Stimulated activated memory B cell treated with anti-CD40 and anti-IgM and Interleukin-4, amounts not matched to agents 10 μg/mL and 1 μg/mL and 100 μg/mL, for 72 hours (primary cell): ENCODE data around the gene SMARCD3.
A peak's percentile ranks its signal among the peaks of the same experiment; 100 is the strongest.

ENCODE experiments used
- ATAC-seq: fragments of 150-1000 bp; cut with Tn5 transposase; 2 replicates; pipeline ENCODE4 v1.10.0; 2021
- H3K27ac Mint-ChIP-seq: one replicate; pipeline ENCODE4 v1.8.0; 2022; ENCODE audit warnings: mild to moderate bottlenecking, mixed read lengths
- H3K27me3 Mint-ChIP-seq: one replicate; pipeline ENCODE4 v1.8.0; 2022; ENCODE audit warnings: mixed read lengths
- H3K36me3 Mint-ChIP-seq: one replicate; pipeline ENCODE4 v1.8.0; 2022; ENCODE audit warnings: mixed read lengths
- H3K4me1 Mint-ChIP-seq: one replicate; pipeline ENCODE4 v1.8.0; 2022; ENCODE audit warnings: mixed read lengths
- H3K4me3 Mint-ChIP-seq: one replicate; pipeline ENCODE4 v1.8.0; 2022; ENCODE audit warnings: mild to moderate bottlenecking, moderate library complexity, mixed read lengths
- H3K9me3 Mint-ChIP-seq: one replicate; pipeline ENCODE4 v1.8.0; 2022; ENCODE audit warnings: mixed read lengths

Gene SMARCD3

GRCh38 chr7:151257990-151258389, 9.5 kb upstream of the SMARCD3 start:
- Mint-ChIP-seq H3K27ac (no peak overlapping the region), H3K36me3 (no peaks in the 10 kb centered on the region), H3K4me3 (no peak overlapping the region), H3K27me3 (peaks cover 77% of the 10 kb centered on the region), H3K9me3 (no peaks in the 10 kb centered on the region), H3K4me1 (no peaks in the 10 kb centered on the region)
- ATAC-seq = no peak

DNA sequence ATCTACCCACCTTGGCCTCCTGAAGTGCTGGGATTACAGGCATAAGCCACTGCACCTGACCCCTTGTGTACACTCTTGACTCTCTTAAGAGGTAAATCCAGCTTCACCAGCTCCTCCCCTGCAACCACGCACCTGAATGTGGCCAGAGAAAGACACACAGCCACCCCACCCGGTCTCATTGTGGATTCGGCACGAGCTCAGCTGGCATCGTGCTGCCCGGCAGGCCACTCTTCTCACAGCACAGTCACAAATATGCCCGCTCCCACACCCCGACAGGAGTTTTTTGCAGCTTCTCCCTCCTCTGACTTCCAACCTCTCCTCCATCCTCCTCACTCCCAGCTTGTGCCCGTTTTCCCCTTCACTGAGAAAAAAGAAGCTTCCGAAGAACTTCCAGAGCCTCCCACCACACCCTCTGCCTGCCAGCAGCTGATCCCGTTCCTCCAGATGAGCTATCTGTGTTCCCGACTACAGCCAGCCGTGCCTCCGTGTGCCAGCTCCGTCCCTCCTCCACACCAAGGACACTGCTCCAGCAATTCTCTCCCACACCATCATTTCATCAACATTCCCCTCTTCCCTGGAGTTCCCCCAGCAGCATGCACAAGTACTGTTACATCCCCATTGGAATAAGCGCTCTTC, 8.0 kb upstream of the SMARCD3 start:
- no peaks in the 10 kb centered on the region for H3K9me3 Mint-ChIP-seq
- H3K4me3 Mint-ChIP-seq = no peak overlapping the region
- no peak overlapping the region for H3K27ac Mint-ChIP-seq
- H3K4me1 Mint-ChIP-seq = peaks cover 7% of the 10 kb centered on the region
- ATAC-seq = no peak
- H3K36me3 Mint-ChIP-seq = no peaks in the 10 kb centered on the region
- peaks cover 86% of the 10 kb centered on the region for H3K27me3 Mint-ChIP-seq

GRCh38 chr7:151255390-151255789, 6.9 kb upstream of the SMARCD3 start:
- Mint-ChIP-seq H3K36me3 (no peaks in the 10 kb centered on the region), H3K4me1 (peaks cover 16% of the 10 kb centered on the region), H3K27ac (no peak overlapping the region), H3K9me3 (no peaks in the 10 kb centered on the region), H3K27me3 (peaks cover 86% of the 10 kb centered on the region), H3K4me3 (no peak overlapping the region)
- no peak for ATAC-seq

DNA sequence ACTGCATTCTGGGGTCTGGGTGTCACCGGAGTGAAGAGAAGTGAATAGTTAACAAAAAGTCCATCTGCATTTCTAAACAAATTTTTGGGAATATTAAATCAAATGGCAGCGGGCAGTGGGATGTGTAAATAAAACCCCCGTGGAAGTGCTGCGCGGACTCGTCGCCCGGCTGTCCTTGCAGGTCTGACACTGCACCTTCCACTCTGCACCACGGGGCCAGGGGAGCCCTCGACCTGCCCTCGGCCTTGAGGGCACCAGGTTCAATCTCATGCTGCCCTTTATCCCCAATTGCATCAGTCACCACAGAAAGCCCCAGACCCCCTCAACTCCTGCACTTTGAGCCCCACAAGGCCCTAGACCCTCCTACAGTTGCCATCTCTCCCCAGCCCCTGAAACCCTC, 6.4 kb upstream of the SMARCD3 start:
- H3K27me3 Mint-ChIP-seq = peaks cover 88% of the 10 kb centered on the region
- peaks cover 19% of the 10 kb centered on the region for H3K4me1 Mint-ChIP-seq
- no peaks in the 10 kb centered on the region for H3K36me3 Mint-ChIP-seq
- H3K4me3 Mint-ChIP-seq = no peak overlapping the region
- H3K27ac Mint-ChIP-seq = no peak overlapping the region
- no peaks in the 10 kb centered on the region for H3K9me3 Mint-ChIP-seq
- ATAC-seq = no peak

GRCh38 chr7:151254316-151254715, 5.8 kb upstream of the SMARCD3 start:
- no peaks in the 10 kb centered on the region for H3K9me3 Mint-ChIP-seq
- H3K27ac Mint-ChIP-seq = no peak overlapping the region
- ATAC-seq = no peak
- H3K36me3 Mint-ChIP-seq = no peaks in the 10 kb centered on the region
- H3K4me1 Mint-ChIP-seq = peaks cover 23% of the 10 kb centered on the region
- H3K4me3 Mint-ChIP-seq = no peak overlapping the region
- peaks cover 92% of the 10 kb centered on the region for H3K27me3 Mint-ChIP-seq

DNA sequence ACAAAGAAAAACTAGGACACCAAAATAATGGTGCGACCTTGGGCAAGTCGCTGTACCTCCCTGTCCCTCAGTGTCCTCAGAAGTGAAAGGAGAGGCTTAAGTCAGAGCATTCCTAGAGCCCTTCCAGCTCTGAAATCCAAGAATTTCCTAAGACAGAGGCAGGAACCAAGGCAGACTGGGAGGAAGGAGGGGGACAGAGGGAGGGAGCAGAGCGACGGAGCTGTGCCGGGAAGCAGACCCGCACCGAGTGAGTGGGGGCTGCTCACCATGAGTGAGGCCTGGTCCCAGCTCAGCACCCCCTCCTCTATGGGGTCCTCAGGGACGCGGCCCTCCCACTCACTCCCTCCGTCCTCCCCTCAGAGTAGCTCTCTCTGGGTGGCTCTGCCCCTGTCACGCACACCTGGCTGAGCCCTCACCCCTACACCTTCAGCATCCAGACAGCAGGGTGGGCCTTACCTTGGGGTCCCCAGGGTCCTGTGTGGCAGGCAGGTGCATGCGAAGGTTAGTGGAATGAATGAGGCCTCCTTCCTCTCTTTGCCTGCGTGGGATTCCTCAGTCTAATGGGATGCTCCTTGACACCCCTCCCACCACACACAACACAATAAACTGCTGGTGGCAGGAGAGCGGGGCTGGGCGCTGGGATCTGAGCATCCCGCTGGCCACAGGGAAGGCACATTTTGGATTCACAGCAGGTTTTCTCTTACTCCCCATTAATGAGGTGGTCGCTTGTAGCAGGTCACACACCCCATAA, 4.6 kb upstream of the SMARCD3 start:
- no peaks in the 10 kb centered on the region for H3K9me3 Mint-ChIP-seq
- no peak overlapping the region for H3K4me3 Mint-ChIP-seq
- no peak for ATAC-seq
- peaks cover 92% of the 10 kb centered on the region for H3K27me3 Mint-ChIP-seq
- H3K36me3 Mint-ChIP-seq = no peaks in the 10 kb centered on the region
- H3K4me1 Mint-ChIP-seq = peaks cover 32% of the 10 kb centered on the region
- H3K27ac Mint-ChIP-seq = no peak overlapping the region

GRCh38 chr7:151252561-151252835, 4.0 kb upstream of the SMARCD3 start:
- Mint-ChIP-seq H3K4me1 (peaks cover 39% of the 10 kb centered on the region), H3K27me3 (peaks cover 92% of the 10 kb centered on the region), H3K36me3 (no peaks in the 10 kb centered on the region), H3K4me3 (no peak overlapping the region), H3K9me3 (no peaks in the 10 kb centered on the region), H3K27ac (no peak overlapping the region)
- no peak for ATAC-seq

DNA sequence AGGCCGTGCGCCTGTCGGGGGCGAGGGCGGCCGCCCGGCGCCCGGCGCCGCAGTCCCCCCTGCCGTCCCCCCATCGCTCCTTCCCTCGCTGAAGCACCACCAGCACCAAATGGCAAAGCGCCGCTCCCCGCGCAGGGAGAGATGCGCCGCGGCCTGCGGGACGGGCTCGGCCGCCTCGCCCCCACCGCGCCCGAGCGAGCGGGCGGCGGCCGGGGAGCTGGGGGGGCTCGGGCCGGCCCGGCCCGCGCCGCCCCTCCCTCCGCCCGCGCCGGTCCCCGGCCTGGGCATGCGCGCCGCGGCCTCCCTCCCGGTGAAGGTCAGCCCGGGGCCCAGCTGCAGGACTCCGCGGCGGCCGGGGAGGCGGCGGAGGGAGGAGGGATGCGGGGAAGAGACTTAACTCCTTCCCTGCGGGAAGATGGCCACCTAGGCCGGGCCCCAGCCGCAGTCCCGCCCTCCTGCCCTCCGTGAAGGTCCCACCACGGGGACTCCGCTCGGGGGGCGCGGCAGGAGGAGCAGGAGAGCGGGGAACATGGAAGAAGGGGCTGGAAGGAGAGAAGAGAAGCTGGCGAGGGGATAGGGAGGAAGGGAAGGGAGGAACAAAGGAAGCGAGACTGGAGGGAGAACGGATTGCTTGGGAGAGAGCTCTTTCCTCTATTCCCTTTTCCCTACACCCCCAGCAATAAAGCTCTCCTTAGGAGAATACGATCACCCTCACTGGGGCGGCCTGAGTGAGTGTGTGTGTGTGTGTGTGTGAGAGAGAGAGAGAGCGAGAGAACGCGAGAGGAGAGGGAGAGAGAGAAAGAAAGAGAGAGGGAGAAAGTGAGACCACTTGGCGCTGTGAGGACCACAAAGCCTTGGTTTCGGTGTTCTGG, 3.4 kb upstream of the SMARCD3 start:
- Mint-ChIP-seq H3K27ac (no peak overlapping the region), H3K4me1 (peaks cover 41% of the 10 kb centered on the region), H3K4me3 (peak overlapping the region; percentile 19), H3K9me3 (no peaks in the 10 kb centered on the region), H3K27me3 (peaks cover 92% of the 10 kb centered on the region), H3K36me3 (no peaks in the 10 kb centered on the region)
- no peak for ATAC-seq

GRCh38 chr7:151251328-151251688, 2.8 kb upstream of the SMARCD3 start:
- H3K9me3 Mint-ChIP-seq = no peaks in the 10 kb centered on the region
- H3K4me1 Mint-ChIP-seq = peaks cover 44% of the 10 kb centered on the region
- H3K4me3 Mint-ChIP-seq = peak overlapping the region; percentile 7
- H3K27ac Mint-ChIP-seq = no peak overlapping the region
- peaks cover 92% of the 10 kb centered on the region for H3K27me3 Mint-ChIP-seq
- no peaks in the 10 kb centered on the region for H3K36me3 Mint-ChIP-seq
- no peak for ATAC-seq

GRCh38 chr7:151250181-151251132, 2.0 kb upstream of the SMARCD3 start:
- H3K27me3 Mint-ChIP-seq = peaks cover 90% of the 10 kb centered on the region

GRCh38 chr7:151249732-151250072, 1.2 kb upstream of the SMARCD3 start:
- Mint-ChIP-seq H3K4me1 (peaks cover 48% of the 10 kb centered on the region), H3K4me3 (peak overlapping the region; percentile 56), H3K9me3 (no peaks in the 10 kb centered on the region), H3K27ac (peak overlapping the region; percentile 28), H3K36me3 (no peaks in the 10 kb centered on the region), H3K27me3 (peaks cover 83% of the 10 kb centered on the region)
- no peak for ATAC-seq

More at GRCh38 chr7:151250181-151251132, 2.0 kb upstream of the SMARCD3 start:
- Mint-ChIP-seq H3K27ac (no peak overlapping the region), H3K4me3 (peak overlapping the region; percentile 7), H3K4me1 (peaks cover 44% of the 10 kb centered on the region), H3K36me3 (no peaks in the 10 kb centered on the region), H3K9me3 (no peaks in the 10 kb centered on the region)
- no peak for ATAC-seq

- no peaks in the 10 kb centered on the region for H3K9me3 Mint-ChIP-seq
- H3K36me3 Mint-ChIP-seq = no peaks in the 10 kb centered on the region
- peaks cover 78% of the 10 kb centered on the region for H3K27me3 Mint-ChIP-seq
- ATAC-seq = peak; percentile 52
- peaks cover 52% of the 10 kb centered on the region for H3K4me1 Mint-ChIP-seq
- peak overlapping the region; percentile 56 for H3K4me3 Mint-ChIP-seq
- H3K27ac Mint-ChIP-seq = peak overlapping the region; percentile 28
Measured at GRCh38 chr7:151249034-151249731, 689 bp upstream of the SMARCD3 start.

GRCh38 chr7:151247611-151248345, 716 bp downstream of the SMARCD3 start:
- Mint-ChIP-seq H3K36me3 (no peaks in the 10 kb centered on the region), H3K27ac (no peak overlapping the region), H3K4me3 (peak overlapping the region; percentile 25), H3K4me1 (peaks cover 65% of the 10 kb centered on the region), H3K27me3 (peaks cover 83% of the 10 kb centered on the region), H3K9me3 (no peaks in the 10 kb centered on the region)
- no peak for ATAC-seq
